ENCODE data around the gene TFAP2E.
A peak's percentile ranks its signal among the peaks of the same experiment; 100 is the strongest.
"Not testable (repeated sequence)": the region's sequence is repeated elsewhere in the genome, so short reads cannot be mapped to it uniquely, and the experiment has no call there.

The TFAP2E gene

GRCh38 chr1:35574655-35575415 is 1.7 kb downstream of the TFAP2E start:
- DNase-seq, result no peak

- no peak for DNase-seq
Observed at GRCh38 chr1:35575416-35575958, 2.4 kb downstream of the TFAP2E start.

GRCh38 chr1:35576061-35576765 is 3.1 kb downstream of the TFAP2E start:
- DNase-seq, result no peak

- not testable (repeated sequence) for DNase-seq
Observed at GRCh38 chr1:35576766-35577070, 3.6 kb downstream of the TFAP2E start.

GRCh38 chr1:35577071-35577998 is 4.2 kb downstream of the TFAP2E start:
- DNase-seq, result peak; percentile 74

GRCh38 chr1:35580949-35581388 is 7.9 kb downstream of the TFAP2E start:
- DNase-seq, result no peak

- not testable (repeated sequence) for DNase-seq
Observed at GRCh38 chr1:35581621-35582020, 8.5 kb downstream of the TFAP2E start.

GRCh38 chr1:35585281-35585680 is 12.2 kb downstream of the TFAP2E start:
- DNase-seq, result no peak

- DNase-seq, result not testable (repeated sequence)
Observed at GRCh38 chr1:35585805-35586204, 12.7 kb downstream of the TFAP2E start.

- no peak for DNase-seq
Observed at GRCh38 chr1:35586808-35587207, 13.7 kb downstream of the TFAP2E start.

GRCh38 chr1:35587736-35588135 is 14.6 kb downstream of the TFAP2E start:
- DNase-seq, result no peak

GRCh38 chr1:35588197-35588910 is 15.2 kb downstream of the TFAP2E start:
- no peak for DNase-seq

GRCh38 chr1:35589516-35590427 is 16.7 kb downstream of the TFAP2E start:
- no peak for DNase-seq

GRCh38 chr1:35590476-35591040 is 17.4 kb downstream of the TFAP2E start:
- no peak for DNase-seq

- DNase-seq, result no peak
Observed at GRCh38 chr1:35591211-35591610, 18.1 kb downstream of the TFAP2E start.

GRCh38 chr1:35592991-35593769 is 20.1 kb downstream of the TFAP2E start:
- DNase-seq, result no peak

- DNase-seq, result no peak
Observed at GRCh38 chr1:35594005-35594760, 21.1 kb downstream of the TFAP2E start.

- DNase-seq, result no peak
Observed at GRCh38 chr1:35595684-35596083, 22.6 kb downstream of the TFAP2E start.

- no peak for DNase-seq
Observed at GRCh38 chr1:35597870-35598269, 24.8 kb downstream of the TFAP2E start.
